Raji (cell line): Measurements from ENCODE around the gene GABRB3.

Experiments
- POLR2A ChIP-seq: IDR thresholded peaks from 2 replicates; pipeline ENCODE4 v1.6.1; 2011; ENCODE audit warnings: low read depth, low read length, control low read depth; ENCODE audit not compliant: insufficient read depth

GABRB3 gene

DNA sequence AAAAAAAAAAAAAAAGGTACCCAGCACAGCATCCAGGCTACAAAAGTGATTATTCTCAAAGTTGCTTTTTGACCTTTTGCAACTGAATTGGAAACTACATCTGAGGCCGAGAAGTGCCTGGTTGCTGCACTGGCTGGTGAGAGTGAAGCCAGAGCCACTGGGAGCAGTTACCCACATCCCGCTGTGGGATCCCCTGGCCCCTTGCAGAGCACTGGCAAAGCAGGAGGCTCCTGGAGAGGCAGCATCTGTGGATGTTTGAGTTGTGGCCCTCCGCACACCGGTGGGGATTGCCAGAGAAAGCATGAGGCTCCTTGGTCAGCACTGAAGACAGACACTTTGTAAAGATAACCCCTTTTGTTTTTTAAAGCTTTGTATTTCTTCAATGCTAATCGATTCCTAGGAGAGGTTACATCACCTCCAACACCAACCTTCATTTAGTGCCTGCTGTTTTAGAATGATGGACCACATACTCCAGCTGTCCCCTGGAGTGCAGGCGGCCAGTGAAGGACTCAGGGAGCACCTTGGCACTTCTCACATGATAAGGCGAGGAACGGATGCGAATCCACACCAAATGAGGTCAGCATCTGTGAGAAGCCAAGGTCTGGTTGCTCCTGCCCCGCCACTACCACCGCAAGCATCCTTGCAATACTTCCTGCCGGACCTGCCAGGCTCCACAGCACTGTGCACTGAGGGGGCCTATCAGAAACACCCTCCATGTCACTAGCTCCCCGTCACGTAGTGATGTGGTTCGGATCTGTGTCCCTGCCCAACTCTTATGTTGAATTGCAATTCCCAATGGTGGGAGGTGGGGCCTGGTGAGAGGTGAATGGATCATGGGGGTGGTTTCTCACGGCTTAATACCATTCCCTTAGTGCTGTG, 256.5 kb downstream of the GABRB3 start:
- TF ChIP-seq POLR2A: no peak

DNA sequence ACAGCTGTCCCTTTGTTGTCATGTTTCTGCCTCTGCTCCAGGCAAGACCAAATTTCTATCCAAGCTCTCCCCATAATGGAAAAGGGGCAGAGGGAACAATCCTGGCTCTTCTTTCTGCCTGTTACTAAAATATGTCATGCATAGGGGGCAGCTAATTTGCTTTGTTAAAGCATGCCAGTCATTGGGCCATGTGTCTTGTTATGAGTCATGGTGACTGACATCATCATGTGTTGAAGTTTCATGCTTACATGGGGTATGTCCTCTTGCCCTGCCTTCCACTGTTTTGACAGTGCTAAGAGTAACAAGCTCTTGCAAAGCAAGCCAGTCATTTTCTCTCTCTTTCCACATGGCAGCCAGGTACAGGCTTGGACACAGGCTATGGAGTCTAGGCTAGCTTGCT, 268.9 kb downstream of the GABRB3 start:
- TF ChIP-seq POLR2A: no peak
